ENCODE measurements around the gene PFN3. TPM values are rescaled to one million over a fixed set of nuclear protein-coding genes. Genes with fewer than 3 reads are reported as not detected.

PFN3 gene
- total RNA-seq, 1 experiment from 2014 or later = not detected

DNA sequence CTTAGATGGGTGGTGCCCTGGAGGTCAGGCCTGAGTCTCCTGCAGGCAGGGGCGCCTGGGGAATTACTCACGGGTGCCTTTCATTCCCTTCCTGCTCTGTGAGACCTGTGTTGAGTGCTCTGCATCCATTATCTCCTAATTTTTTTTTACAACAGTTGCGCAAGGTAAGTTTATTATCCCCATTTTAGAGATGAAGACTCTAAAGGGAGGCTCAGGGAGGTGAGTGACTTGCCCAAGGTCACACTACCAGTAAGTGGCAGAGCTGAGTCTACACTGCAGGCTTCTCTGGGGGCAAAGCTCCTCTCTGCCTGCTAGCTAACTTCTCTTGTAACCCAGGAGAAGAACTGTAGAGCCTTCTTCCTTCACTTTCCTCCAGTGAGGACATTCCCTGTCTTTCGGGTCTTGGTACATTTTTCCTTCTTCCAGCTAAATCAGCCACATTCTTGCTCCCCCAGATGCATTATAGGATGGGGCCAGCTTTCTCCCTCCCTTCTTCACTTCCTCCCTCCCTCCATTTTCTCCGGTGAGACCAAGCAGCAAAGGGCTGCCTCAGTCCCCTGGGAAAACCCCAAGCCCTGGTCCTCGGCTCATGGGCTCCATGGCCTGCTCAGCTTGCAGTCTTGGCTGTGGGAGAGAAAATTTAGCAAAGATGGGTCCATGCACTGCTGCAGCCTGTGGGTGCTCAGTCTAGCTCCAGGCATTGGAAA lies 47.9 kb upstream of the PFN3 start:
- H3K36me3 ChIP-seq (ENCODE audit: low read depth) = peaks cover 5% of the 10 kb centered on the region; the same call in 1 of the 2 replicates
- ChIA-PET CTCF (interaction anchor here (0.6 to 1.4 kb wide), 7 partner anchors 9 to 335 kb away, joined by 3 to 10 read pairs (median 4); no protein-coding TSS in a partner anchor), POLR2A (ENCODE audit: unreplicated experiment) (interaction anchor here (0.9 to 1.6 kb wide), 3 partner anchors 22 to 59 kb away, joined by 3 to 31 read pairs (median 4); partner anchors contain the start of genes GRK6 and PDLIM7)
- peaks cover 25% of the 10 kb centered on the region for H4K20me1 ChIP-seq (ENCODE audit: insufficient read depth)
- intact Hi-C loops (cut with micrococcal nuclease; ENCODE audit: unreplicated experiment) = loop anchor here (1.0 kb wide), 1 partner anchor 22 kb away; the partner anchor contains the start of gene GRK6
- no peaks in the 10 kb centered on the region for H3K9me3 ChIP-seq (ENCODE audit: insufficient read depth, low read depth)
- peak overlapping the region; percentile 90 for H3K4me2 ChIP-seq
- H3K4me3 ChIP-seq = peak overlapping the region; percentile 68; the same call in 1 of the 2 replicates
- H3K79me2 ChIP-seq (ENCODE audit: low read depth) = peaks cover 39% of the 10 kb centered on the region
- H3K9me2 ChIP-seq (ENCODE audit: insufficient read depth) = no peaks in the 10 kb centered on the region
- no peak overlapping the region for H2AFZ ChIP-seq
- peaks cover 47% of the 10 kb centered on the region for H3F3A ChIP-seq (ENCODE audit: insufficient read depth, low read depth)
- DNase-seq = no peak
- peaks cover 18% of the 10 kb centered on the region for H3K4me1 ChIP-seq (replicated peaks; ENCODE audit: insufficient read depth)
- BruUV-seq (replicated peaks) = TSS peak; percentile 10
- no peaks in the 10 kb centered on the region for H3K27me3 ChIP-seq (ENCODE audit: insufficient read depth, low read depth)
- no peak for TF ChIP-seq EZH2 (IDR thresholded peaks at IDR 0.05; ENCODE audit: low read depth)
- TF ChIP-seq CTCF (conservative IDR thresholded peaks at IDR 0.05) = no peak
- peak overlapping the region; percentile 52 for H3K27ac ChIP-seq

- CTCF ChIA-PET = interaction anchor here (0.7 to 1.4 kb wide), 7 partner anchors 10 to 334 kb away, joined by 3 to 10 read pairs (median 4); no protein-coding TSS in a partner anchor
These were observed 47.3 kb upstream of the PFN3 start for GRCh38 chr5:177447611-177448243.

More at GRCh38 chr5:177447611-177448243, 47.3 kb upstream of the PFN3 start:
- Histone ChIP-seq H3K27ac (peak overlapping the region; percentile 78), H3K36me3 (ENCODE audit: low read depth) (peaks cover 5% of the 10 kb centered on the region; the same call in 1 of the 2 replicates), H3K9me2 (ENCODE audit: insufficient read depth) (no peaks in the 10 kb centered on the region), H3F3A (ENCODE audit: insufficient read depth, low read depth) (peaks cover 51% of the 10 kb centered on the region), H3K4me1 (replicated peaks; ENCODE audit: insufficient read depth) (peaks cover 18% of the 10 kb centered on the region), H2AFZ (0 out of 2 replicates have a peak overlapping the region, but pooled peaks have one; percentile 49), H3K4me2 (peak overlapping the region; percentile 90), H3K79me2 (ENCODE audit: low read depth) (peaks cover 39% of the 10 kb centered on the region), H3K27me3 (ENCODE audit: insufficient read depth, low read depth) (no peaks in the 10 kb centered on the region), H4K20me1 (ENCODE audit: insufficient read depth) (peaks cover 25% of the 10 kb centered on the region), H3K4me3 (peak overlapping the region; percentile 68), H3K9me3 (ENCODE audit: insufficient read depth, low read depth) (no peaks in the 10 kb centered on the region)
- no TSS peak for BruUV-seq (replicated peaks)
- TF ChIP-seq EZH2 (IDR thresholded peaks at IDR 0.05; ENCODE audit: low read depth) = no peak
- TF ChIP-seq CTCF (conservative IDR thresholded peaks at IDR 0.05) = no peak
- DNase-seq = peak; percentile 90 to 95
- intact Hi-C loops (cut with micrococcal nuclease; ENCODE audit: unreplicated experiment) = loop anchor here (1.0 kb wide), 1 partner anchor 21 kb away; the partner anchor contains the start of gene GRK6
- POLR2A ChIA-PET (ENCODE audit: unreplicated experiment) = interaction anchor here (0.6 to 1.6 kb wide), 5 partner anchors 21 to 253 kb away, joined by 3 to 36 read pairs (median 4); partner anchors contain the start of genes GRK6, LMAN2 and PDLIM7
